Activated CD4-positive, alpha-beta T cell treated with anti-CD3 and anti-CD28 coated beads, Interleukin-2, Interleukin-4, amounts not matched to agents 100 ng/mL and 50 ng/mL, durations not matched to agents 16 hours and 8 hours (primary cell): Measurements from ENCODE around the gene SEC16B.

Source experiments
- DNase-seq: peaks from one replicate; pipeline ENCODE4 v3.0.0-alpha.2; 2020; ENCODE audit warnings: low spot score

Gene SEC16B

DNA sequence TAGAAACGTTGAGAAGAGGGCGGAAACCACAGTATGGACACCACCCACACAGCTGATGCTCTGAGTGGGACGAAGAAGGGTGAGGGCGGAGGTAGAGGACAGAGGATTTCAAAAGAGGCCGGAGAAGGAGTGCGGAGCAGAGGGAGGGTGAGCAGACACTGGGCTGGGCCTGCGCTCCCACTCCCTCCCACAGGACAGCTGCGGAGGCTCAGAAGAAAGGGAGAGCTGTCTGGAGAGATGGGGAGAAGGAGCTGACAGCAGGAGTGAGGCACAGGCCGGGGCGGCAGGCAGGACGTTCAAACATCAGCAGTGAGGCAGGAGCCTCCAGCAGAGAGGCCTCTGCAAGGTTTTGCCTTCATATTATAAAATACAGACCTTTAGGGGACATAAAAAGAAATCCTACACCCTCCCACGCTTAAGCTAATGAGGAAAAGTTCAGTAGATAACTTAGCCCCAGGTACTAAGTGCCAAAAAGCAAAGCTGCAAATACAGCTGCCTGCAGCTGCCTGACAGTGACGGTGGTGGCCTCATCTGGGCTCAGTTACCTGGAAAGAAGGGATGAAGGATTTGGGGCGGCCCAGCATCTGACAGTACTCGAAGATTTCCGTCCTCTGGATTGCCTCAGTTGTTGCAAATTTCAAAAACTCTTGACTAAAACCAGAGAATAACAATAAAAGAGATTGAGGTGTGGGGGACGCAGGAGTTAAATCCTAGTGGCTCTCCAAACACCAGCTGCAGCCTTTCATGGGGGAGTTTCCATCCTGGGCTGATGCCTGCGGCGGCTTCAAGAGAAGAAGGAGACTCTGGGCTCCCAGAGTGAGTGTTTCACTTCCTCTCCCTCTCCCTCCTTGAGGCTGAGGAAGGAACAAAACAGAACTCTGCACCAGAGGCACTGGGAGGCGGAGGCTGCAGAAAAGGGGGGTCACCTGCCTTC is 25.6 kb downstream of the SEC16B start:
- no peak for DNase-seq

DNA sequence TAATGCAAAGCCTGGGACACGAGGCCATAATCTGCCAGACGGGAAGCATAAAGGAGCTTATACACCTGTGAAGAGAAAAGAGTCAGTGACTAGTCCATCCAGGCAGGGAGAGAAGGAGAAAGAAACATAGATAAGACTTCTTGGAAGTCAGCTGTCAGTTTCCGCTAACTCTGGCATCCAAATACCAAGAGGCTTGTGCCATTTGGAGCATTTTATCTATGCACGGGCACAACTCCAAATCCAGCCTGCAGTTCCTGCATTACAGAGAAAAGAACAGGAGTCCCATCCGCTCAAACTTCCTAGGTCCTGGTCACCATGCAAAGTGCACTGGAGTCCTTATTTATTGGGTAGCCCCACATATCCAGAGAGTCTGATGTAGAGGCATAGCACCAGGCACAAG is 27.9 kb downstream of the SEC16B start:
- DNase-seq: no peak

DNA sequence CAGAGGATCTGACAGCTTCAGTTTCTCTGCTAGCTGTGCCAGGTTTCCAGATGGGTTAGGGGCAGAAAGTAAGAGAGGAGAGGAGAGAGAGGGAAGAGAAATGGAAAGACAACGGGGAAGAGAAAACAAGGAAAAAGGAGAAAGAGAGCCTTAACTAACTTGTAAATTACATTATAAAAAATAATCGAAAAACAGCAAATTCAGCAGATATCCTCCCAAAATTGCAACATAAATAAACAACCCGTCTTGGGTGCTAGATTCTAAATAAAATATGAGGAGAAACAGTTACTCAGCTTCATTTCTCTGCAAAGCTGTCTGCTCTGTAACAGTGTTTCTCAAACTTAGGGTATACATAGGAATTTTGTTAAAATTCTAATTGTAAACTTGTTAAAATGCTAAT is 29.2 kb downstream of the SEC16B start:
- DNase-seq: no peak

DNA sequence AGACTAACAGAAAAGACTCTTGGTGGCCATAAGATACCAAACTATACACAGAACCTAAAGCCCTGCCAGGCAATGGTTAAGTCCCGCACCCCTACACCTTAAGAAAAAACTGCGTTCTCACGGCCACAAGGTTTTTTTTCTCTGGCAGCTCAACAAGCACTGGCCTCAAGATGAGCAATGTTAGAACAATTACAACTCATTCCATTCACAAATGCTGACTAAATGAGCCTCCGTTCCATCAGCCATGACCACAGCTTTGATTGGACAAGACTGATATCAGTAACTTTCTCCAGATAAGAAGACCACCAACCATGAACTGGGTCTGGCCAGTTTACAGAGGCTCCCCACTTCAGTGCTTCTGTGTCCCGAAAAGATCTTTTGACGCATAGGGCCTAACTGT is 31.9 kb downstream of the SEC16B start:
- no peak for DNase-seq

DNA sequence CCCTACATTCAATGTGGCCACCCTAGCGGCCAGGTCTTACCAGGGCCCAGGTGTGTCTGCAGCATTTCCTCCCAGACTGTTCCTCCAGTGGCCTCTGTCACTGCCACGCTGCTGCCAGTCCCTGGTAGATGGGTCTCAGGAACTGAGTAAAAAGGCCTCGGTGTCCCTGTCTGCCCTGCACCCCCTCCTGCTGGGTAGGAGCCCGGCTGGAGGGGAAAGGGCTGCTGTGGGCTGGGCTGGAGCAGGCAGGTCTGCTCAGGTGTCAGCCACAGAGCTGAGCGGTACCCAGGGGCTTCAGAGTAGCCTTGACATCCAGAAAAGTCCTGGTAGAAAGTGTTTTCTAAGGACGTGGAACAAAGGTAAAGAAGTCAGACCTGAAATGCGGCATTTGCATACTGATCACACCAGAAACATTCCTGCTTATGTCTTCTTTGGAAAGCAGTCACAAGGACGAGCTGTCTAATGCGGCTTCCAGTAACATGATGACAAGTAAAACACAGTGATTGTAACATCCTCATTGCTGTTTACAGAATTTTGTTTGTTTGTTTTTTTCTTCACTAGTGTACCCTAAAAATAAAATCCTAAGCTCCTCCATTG is 32.6 kb downstream of the SEC16B start:
- DNase-seq: no peak

DNA sequence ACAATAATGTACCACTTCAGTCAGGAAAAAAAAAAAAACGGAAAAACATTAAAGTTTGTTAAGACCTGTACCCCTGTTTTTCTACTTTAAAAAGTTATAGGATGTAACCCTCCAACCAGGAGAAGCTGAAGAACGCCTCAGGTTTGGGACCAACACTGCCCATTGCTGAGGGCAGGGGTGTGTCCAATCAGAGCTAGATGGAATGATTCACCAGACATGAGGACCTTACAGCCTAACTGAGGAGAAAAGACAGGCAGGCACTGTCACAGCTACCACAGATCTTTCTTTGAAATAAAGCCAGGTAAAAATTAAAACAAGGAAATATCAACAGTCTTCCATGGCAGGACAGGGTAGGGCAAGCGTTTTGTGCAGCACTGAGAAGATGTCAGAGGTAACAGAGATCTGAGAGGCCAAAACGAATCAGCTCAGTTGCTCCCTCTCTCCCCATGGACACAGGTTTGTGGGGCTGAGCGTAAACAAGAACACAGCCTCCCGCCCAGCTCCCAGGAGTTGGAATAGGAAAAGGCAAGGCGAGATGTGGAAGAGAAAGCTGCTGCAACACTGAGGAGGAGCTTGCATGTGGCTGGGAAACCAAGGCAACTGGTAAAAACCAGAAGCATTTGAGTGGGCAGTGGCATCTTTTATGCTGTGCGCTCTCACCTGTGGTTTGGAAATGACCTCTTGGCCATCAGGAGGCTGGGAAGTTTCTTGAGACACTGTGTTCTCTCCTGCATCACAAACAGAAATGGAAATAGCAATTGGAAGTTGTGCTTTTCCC is 34.0 kb downstream of the SEC16B start:
- no peak for DNase-seq

DNA sequence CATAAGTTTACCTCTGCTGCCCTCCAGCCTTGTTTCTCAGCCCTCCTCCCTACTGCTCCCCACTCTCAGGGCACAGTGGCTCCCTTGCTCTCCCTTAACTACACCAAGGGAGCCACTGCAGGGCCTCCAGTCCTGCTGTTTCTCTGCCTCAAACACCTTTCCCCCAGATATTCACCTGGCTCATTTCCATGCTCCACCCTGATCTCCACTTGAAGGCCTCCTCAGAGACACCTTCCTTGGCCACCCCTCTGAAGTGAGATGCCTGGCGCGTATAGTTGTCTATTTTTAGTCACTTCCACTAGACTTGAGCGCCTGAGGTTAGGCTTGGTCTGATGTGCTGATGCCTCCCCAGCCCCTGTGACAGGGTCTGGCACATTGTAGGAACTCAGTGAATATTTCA is 34.9 kb downstream of the SEC16B start:
- no peak for DNase-seq

DNA sequence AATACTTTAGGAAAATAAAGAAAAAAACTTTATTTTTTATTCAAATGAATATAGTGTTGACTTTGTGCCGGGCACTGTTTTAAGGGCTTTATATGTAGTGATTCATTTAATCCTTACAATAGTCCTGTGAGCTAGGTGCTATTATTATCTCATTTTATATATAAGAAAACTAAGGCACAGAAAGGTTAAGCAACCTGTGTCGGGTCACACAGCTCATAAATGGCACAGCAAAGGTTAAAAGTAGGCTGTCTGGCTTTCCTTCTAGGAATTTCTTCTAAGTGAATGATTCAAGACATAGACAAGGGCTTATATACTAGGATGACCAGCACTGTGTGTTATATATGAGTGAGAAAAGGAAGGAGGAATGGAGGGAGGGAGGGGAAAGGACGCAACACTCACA is 35.4 kb downstream of the SEC16B start:
- DNase-seq: no peak

DNA sequence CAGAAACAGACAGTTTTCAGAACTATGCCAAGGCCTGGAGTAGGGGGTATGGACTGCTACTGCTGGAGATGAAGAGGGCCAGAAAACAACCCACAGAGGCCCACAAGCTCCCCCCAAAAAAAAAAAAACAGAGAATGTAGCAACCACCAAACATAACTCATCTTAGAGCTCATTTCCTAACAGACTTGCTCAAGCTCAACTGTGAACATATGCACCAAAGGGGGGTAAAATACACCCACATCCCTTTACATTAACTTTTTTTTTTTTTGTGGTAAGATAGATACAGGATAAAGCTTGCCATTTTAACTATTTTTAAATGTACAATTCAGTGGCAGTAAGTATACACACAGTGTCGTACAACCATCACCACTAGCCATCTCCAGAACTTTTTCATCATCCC is 36.0 kb downstream of the SEC16B start:
- no peak for DNase-seq

DNA sequence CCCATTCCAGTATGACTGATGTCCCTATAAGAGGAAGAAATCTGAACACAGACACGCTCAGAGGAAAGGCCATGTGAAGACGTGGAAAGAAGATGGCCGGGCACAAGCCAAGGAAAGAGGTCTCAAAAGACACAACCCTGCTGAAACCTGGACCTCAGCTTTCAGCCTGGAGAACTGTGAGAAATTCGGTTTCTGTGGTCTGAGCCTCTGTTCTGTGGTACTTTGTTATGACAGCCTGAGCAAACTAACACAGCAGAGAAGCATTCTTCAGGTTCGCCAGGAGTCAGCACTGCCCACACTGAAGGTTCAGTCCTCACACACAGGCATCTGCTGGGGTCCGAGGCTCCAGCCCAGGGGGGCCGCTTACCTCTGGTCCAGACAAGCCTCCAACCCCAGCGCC is 37.7 kb downstream of the SEC16B start:
- no peak for DNase-seq

DNA sequence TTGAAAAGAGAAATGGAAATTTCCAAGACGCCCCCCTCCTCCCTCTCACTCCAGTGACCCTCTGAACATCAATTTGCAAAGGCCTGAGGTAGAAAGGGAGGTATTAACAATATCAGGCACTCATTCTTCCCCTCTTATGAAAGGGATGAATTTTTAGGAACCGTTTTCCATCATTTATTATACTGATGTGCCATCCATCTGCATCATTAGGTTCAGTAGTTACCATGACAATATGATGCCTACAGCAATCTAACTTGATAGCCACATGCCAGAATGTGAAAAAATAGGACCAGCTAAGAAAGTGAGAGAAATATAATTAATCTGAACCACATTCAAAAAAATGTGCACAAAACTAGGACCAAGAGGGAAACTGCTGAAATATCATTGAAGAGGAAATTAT is 40.9 kb downstream of the SEC16B start:
- DNase-seq: no peak

DNA sequence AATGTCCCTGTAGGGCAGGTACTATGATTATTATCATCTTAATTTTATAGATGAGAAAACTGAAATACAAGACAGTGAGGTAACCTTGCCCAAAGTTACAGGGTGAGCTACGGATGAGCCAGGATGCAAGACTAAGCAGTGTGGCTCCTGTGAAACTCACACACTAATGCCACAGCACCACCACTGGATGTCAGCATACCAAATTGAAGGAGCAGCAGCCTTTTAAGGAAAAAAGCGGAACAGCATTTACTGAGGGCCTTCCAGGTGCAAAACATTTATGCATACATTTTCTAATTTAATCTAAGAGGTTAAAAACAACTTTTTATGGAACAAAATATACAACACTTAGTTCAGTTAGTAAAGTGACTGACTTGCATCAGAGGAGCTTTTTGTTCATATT is 41.7 kb downstream of the SEC16B start:
- DNase-seq: no peak

DNA sequence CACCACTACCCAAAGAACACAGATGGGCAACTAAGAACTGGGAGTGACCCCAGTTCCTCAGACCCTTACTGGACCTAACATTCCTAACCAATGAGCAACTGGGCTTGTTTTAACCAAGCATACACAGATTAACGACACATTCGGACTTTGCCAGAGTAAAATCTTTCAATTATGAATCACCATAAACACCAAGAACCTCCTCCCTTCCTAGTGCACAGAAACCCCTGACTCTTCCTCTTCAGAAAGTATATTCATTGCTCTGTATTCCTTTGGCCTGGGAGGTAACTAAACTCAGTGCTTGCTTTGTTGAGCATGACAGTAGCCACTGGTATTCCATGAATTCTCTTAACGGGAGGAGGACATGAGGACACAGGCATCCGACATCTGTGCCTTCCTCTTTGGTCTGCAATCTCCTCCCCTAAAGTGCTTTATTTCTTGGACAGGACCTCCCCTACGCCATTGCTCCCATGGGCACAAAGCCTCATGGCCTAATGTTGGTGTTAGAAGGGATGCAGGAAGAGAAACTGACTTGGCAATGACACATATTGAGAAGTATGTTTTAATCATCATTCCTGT is 42.7 kb downstream of the SEC16B start:
- DNase-seq: no peak

DNA sequence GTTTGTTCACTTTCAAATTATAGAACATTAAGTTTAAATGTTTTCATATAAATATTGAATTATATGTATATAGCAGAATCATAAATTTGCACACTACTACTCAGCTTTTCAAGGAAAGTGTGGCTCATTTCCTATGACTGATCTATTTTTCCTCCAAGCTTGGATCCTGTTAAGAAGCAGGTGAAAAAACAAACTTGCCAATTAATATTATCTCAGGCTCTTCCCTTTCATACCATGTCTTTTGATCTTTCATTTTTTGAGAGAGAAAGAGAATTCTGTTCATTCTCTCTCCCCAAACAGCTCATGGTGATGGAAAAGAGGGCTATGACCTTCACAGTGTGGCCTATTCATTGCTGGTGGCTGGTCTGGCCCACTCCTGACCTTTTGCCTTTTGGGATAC is 43.7 kb downstream of the SEC16B start:
- DNase-seq: no peak

DNA sequence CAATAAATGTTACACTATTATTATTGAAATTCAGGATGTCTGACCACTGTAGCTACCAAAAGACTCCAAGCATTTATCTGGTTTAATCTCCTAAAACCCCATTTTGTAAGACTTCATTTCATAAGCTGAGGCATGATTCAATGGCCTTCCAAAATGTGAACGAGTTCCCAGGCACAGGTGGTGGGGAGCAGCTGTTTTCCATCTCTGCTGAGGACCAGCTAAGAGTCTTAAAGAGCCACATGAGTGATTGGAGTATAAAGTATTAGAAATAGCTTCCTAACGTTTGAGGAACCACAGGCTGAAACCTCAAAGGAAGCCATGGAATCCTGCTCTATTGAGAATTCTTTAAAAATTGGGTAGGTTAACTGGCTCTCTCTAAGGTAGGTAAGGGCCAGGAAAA is 44.9 kb downstream of the SEC16B start:
- no peak for DNase-seq

DNA sequence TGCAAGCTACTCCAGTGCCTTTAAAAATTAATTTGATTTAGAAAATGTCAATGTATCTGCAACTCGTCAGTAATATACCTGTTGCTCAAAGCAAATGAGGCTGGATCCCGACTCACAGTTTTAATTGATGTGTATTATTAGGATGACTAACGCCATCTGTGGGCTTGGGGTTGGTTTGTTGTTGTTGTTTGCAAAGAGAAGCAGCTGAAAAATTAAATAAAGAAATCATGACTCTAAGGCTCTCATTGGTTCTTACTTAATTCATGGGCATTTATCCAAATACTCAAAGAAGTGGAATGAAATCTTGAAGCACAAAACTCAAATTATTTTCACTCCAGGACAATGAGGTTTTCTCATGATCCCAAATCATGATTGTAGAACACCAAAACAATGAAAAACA is 46.4 kb downstream of the SEC16B start:
- no peak for DNase-seq

DNA sequence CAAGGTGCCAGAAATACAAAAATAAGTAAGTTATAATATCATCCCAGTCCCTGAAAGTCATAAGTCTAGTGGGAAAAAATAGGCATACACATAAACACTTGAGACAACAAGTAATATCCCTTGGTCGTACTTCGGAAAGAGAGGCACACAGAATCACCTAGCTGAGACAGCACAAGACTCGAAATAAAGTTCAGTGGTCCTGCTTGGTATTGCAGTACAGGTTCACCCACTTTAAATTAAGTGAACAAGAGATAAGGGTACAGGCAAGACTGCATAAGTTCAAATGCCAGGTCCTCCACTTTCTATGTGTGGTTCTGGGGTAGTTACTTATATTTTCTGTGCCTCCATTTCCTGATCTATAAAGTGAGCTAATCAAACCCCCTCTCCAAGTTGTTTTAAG is 47.6 kb downstream of the SEC16B start:
- DNase-seq: no peak

DNA sequence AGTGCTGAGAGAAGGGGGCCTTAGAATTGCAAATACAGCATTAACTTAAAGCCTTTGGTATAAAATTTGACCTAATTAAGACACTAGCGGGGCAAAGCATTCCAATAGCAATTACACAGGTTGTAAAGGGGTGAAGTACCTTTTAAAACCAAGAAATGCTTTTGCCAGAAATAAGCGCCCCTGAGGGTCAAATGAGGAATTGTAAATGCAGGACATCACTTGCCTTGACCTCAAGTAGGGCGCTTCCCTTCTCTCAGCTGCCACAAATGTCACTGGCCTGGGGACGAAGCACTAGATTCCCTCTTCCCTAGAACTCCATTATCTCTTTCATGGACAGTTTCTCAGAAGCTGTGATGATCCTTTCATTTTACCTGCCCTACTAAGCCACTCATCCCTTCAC is 48.3 kb downstream of the SEC16B start:
- no peak for DNase-seq

DNA sequence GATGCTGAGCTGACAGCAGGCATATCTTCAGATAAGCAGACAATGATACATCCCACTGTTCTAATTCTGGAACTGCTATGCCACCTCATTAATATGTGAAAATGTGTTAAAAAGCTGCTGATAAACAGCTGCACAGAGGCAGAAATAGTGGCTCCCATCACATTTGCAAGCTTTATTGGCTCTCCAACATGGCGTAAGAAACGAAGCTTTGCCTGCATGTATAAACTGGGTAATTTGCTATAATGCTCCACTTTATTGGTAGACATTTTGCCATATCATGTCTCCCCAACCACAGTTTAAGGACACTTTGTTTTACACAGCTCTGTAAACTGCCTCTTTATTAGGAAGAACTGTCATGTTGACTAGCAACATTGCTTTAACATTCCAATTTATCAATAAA is 49.8 kb downstream of the SEC16B start:
- DNase-seq: no peak

DNA sequence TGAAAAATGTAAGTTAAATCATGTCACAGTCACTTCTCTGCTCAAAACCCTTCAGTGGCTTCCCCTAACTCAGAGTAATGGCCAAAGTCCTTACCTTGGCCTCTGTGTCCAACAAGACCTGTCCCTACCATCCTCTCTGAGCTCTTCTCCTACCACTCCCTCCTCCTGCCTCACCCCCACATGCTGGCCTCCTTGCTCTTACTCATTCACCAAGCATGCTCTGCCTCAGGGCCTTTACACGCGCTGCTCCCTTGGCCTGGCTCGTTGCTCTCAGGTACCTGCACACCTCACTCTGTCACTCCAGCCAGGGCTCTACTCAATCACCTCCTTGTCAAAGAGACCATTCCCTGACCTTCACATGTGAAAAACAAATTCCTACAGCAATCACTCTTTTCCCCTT is 54.2 kb downstream of the SEC16B start:
- DNase-seq: no peak

DNA sequence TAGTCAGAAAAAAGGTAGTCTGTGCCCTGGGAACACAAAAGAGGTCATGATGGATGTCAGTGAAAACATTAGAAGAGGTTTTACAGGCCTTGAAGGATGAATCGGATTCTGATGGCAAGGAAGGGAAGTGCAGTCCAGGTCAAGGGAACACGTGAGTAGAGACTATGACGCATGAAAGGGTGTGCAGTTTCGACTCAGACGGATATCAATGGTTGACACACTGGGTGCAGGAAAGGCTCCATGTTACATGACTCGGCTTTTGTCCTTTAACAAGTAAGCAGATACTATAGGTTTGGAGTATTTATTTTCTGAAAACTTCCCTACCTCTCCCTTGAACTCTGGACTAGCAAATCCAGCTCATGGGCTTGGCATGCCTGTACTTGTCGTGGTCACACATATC is 55.3 kb downstream of the SEC16B start:
- DNase-seq: no peak

DNA sequence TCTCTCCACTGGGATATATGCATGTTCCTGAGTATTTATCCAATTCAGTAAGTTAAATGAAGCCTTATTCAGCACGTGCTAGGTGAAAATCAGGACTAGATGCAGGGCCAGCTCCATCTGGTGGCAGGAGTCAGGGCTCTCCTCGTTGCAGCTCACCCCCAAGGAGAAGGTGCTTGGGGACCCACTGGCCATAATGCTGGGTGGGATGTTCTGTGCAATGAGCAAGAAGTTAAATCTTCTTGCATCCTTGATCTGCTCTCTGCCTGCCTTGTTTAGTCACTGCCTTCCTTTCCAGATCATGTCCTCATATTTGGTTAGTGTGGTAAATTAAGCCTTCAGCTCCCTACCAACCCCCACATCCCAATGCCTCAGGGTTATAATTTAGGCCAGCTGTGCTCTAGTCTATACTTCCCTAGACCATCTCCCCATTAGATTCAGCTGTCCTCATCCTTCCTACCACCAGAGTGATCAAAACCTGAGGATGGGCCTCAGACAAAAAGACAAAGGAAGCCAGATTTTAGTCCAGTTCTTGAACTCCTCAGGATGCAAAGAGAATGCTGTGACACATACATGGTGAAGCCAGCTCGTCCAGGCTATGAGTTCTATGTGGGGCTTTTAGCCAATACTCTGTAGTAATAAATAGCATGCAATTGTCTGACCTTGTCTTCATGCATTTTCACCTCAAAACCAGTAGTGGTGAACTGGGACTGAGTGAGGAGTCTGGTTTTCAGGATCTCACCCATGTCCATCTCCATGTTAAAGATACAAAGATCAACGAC is 55.9 kb downstream of the SEC16B start:
- DNase-seq: no peak
